AG04450 (cell line): ENCODE measurements around the gene BMERB1. TPM values are rescaled to one million over a fixed set of nuclear protein-coding genes. Genes with fewer than 3 reads are reported as not detected.
"Not testable (repeated sequence)": the region's sequence is repeated elsewhere in the genome, so short reads cannot be mapped to it uniquely, and the experiment has no call there.

Experiments
- CTCF ChIA-PET: fragments of 300-600, 350-600 bp; formaldehyde crosslinking; extraction: SDS; loops from one replicate; lab custom pipeline; 2022; ENCODE audit warnings: antibody characterized with exemption, inconsistent platforms; lab: Charles Lee
- POLR2A ChIA-PET: fragments of 350-600 bp; formaldehyde crosslinking; extraction: SDS; loops from one replicate; lab custom pipeline; 2021; ENCODE audit warnings: antibody characterized with exemption, inconsistent platforms; lab: Yijun Ruan, JAX
- DNase-seq: peaks from one replicate; pipeline ENCODE4 v3.0.0-alpha.2; 2011; ENCODE audit warnings: low read depth, low spot score
- H3K27ac ChIP-seq: one replicate; pipeline ENCODE4 v1.5.1; 2012; ENCODE audit warnings: low read depth, low read length, control low read depth
- H3K27me3 ChIP-seq: one replicate; pipeline ENCODE4 v1.6.0; 2012; ENCODE audit warnings: low read length; ENCODE audit not compliant: control insufficient read depth, insufficient read depth
- H3K4me3 ChIP-seq: 2 replicates; pipeline ENCODE4 v1.5.1; 2011; ENCODE audit warnings: mild to moderate bottlenecking, low read depth, low read length, control low read depth
- H3K9me3 ChIP-seq: 2 replicates; pipeline ENCODE4 v1.5.1; 2012; ENCODE audit warnings: low read length; ENCODE audit not compliant: control insufficient read depth, insufficient read depth
- polyA plus RNA-seq: library from polyadenylated mRNA; depleted of rRNA; stranded (reverse); fragments of >200 nt; gene quantifications from 2 replicates; pipeline ENCODE4 v1.2.3, GENCODE V29; 2011
- TF ChIP-seq, protein P1 (sequence below): IDR thresholded peaks from 2 replicates; pipeline ENCODE4 v1.5.1; 2011; ENCODE audit warnings: low read depth, low read length, control low read depth, inconsistent platforms

The BMERB1 gene
- polyA plus RNA-seq, 1 experiment = 43.9 TPM

DNA sequence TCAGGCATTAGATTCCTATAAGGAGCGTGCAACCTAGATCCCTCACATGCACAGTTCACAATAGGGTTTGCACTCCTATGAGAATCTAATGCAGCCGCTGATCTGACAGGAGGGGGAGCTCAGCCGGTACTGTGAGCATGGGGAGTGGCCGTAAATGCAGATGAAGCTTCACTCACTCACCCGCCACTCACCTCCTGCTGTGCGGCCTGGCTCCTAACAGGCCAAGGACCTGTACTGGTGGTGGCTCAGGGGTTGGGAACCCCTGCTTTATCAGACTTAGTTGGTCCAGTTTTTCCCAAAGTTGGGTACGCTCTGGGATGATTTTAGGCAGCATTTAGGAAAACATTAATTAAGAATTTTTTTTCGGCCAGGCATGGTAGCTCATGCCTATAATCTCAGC, 104.8 kb downstream of the BMERB1 start:
- ChIA-PET POLR2A (no interaction called here), CTCF (no interaction called here)

DNA sequence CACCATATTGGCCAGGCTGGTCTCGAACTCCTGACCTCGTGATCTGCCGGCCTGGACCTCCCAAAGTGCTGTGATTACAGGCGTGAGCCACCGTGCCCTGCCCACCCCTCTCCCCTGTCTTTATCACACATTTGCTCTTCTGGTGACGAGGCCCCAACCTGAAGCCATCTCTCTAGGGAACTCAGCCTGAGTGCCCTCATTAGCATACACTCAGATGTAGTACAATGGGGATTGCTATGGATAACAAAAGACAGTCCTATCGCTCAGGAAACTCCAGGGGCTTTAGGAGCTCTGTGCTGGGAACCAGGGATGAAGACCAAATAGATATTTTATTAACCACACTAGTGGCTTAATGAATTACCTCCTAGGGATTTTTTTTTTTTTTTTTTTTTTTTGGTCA, 107.9 kb downstream of the BMERB1 start:
- H3K4me3 ChIP-seq = no peak overlapping the region
- CTCF ChIA-PET = no interaction called here

More for the DNA sequence above, 104.8 kb downstream of the BMERB1 start:
- H3K9me3 ChIP-seq = peaks cover 11% of the 10 kb centered on the region
- H3K27ac ChIP-seq = no peak overlapping the region
- H3K4me3 ChIP-seq = no peak overlapping the region
- TF ChIP-seq, protein P1, sequence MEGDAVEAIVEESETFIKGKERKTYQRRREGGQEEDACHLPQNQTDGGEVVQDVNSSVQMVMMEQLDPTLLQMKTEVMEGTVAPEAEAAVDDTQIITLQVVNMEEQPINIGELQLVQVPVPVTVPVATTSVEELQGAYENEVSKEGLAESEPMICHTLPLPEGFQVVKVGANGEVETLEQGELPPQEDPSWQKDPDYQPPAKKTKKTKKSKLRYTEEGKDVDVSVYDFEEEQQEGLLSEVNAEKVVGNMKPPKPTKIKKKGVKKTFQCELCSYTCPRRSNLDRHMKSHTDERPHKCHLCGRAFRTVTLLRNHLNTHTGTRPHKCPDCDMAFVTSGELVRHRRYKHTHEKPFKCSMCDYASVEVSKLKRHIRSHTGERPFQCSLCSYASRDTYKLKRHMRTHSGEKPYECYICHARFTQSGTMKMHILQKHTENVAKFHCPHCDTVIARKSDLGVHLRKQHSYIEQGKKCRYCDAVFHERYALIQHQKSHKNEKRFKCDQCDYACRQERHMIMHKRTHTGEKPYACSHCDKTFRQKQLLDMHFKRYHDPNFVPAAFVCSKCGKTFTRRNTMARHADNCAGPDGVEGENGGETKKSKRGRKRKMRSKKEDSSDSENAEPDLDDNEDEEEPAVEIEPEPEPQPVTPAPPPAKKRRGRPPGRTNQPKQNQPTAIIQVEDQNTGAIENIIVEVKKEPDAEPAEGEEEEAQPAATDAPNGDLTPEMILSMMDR = no peak
- DNase-seq = no peak
- no peaks in the 10 kb centered on the region for H3K27me3 ChIP-seq

DNA sequence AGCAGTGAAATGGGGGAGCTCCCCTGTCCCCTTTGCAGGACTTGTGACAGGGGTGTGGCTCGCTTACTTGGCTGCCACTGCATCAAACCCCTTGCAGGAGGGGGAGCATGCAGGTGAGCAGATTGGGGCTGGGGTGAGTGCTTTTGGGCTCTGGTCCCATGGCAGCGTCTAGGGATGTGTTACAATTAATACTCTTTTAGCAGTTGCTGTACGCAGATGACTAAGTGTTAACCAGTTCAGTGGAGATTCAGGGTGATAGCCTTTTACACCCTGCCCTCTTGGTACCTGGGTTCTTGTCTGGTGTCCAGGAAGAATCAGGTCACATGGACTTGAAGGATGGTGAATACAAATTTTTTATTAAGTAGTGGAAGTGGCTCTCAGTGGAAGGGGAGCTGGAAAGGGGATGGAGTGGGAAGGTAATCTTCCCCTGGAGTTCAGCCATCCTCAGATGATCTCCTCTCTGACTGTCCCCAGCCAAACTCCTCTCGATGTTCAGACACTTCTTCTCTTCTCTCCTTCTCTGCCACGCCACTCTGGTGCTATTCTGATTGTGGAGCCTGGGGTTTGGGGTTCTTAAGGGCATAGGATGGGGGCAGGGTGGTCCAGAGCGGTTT, 108.5 kb downstream of the BMERB1 start:
- TF ChIP-seq, protein P1 = no peak
- Histone ChIP-seq H3K27ac (no peak overlapping the region), H3K27me3 (no peaks in the 10 kb centered on the region), H3K9me3 (peaks cover 11% of the 10 kb centered on the region), H3K4me3 (no peak overlapping the region)
- POLR2A ChIA-PET = interaction anchor here (0.6 kb wide), 1 partner anchor 70 kb away, joined by 4 read pairs; no protein-coding TSS in a partner anchor
- DNase-seq = no peak
- CTCF ChIA-PET = interaction anchor here (1.1 kb wide), 1 partner anchor 115 kb away, joined by 4 read pairs; no protein-coding TSS in a partner anchor

More for the DNA sequence above, 107.9 kb downstream of the BMERB1 start:
- DNase-seq = no peak
- H3K27ac ChIP-seq = no peak overlapping the region
- TF ChIP-seq, protein P1 = no peak
- peaks cover 11% of the 10 kb centered on the region for H3K9me3 ChIP-seq
- POLR2A ChIA-PET = interaction anchor here (0.6 kb wide), 1 partner anchor 69 kb away, joined by 4 read pairs; no protein-coding TSS in a partner anchor
- no peaks in the 10 kb centered on the region for H3K27me3 ChIP-seq

DNA sequence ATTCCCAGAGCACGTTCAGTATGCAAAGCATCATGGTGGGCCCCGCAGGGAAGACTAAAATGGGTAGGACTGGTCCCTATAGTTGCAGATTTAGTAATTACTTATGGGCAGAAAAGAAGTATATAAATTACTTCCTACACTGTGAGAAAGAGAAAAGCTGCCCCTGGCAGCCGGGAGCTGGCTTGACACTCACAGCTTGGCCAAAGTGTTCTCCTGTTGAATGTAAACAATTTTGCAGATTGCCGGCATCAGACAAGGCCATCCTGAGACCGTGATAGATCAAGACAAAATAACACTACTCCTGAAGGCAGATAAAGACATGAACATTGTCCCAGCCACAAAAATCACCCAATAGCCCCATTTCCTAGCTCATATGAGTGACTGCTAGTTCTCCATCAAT, 110.0 kb downstream of the BMERB1 start:
- TF ChIP-seq, protein P1 = no peak
- Histone ChIP-seq H3K9me3 (peaks cover 11% of the 10 kb centered on the region), H3K4me3 (no peak overlapping the region), H3K27ac (no peak overlapping the region), H3K27me3 (no peaks in the 10 kb centered on the region)
- ChIA-PET POLR2A (no interaction called here), CTCF (no interaction called here)
- no peak for DNase-seq

DNA sequence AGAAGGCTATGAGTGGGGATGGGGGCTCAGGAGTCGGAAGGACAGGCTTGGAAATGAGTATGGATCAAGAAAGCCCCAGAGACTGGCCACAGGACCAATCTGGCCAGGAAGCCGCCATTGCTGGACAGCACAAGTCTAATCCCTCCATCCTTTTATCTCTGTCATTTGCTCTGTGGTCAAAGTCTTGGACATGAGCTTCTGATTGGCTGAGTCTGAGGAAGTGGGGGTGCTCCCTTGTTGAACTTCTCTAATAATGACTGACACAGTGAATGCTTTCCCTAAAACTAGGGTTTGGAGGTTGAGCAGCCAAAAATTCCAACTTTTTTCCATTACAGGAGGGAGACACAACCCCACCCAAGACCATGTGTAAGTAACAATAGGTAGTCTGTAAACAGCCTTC, 111.2 kb downstream of the BMERB1 start:
- TF ChIP-seq, protein P1 = no peak
- no peak overlapping the region for H3K4me3 ChIP-seq
- peaks cover 11% of the 10 kb centered on the region for H3K9me3 ChIP-seq
- no peak for DNase-seq
- CTCF ChIA-PET = no interaction called here
- POLR2A ChIA-PET = no interaction called here
- H3K27me3 ChIP-seq = no peaks in the 10 kb centered on the region
- no peak overlapping the region for H3K27ac ChIP-seq

DNA sequence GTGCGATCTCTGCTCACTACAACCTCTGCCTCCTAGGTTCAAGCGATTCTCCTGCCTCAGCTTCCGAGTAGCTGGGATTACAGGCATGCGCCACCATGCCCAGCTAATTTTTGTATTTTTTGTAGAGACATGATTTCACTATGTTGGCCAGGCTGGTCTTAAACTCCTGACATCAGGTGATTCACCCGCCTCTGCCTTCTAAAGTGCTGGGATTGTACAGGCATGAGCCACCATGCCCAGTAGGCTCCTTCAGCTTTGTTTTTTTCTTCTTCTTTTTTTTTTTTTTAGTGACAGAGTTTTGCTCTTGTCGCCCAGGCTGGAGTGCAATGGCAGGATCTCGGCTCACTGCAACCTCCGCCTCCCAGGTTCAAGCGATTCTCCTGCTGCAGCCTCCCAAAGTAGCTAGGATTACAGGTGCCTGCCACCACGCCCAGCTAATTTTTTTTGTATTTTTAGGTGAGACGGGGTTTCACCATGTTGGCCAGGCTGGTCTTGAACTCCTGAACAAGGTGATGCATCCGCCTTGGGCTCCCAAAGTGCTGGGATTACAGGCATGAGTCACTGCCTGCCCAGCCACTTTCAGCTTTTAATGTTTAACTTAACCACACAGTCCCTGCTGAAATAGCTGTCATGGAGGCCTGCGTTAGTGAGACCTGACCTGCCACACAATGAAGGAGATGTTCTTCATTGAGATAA, 112.8 kb downstream of the BMERB1 start:
- not testable (repeated sequence) for H3K4me3 ChIP-seq

More for the DNA sequence above, 112.8 kb downstream of the BMERB1 start:
- POLR2A ChIA-PET = interaction anchor here (0.6 kb wide), 2 partner anchors 24 to 37 kb away, joined by 4 to 5 read pairs; no protein-coding TSS in a partner anchor
- CTCF ChIA-PET, H3K27ac ChIP-seq, H3K27me3 ChIP-seq, DNase-seq: not testable (repeated sequence)
- peaks cover 11% of the 10 kb centered on the region for H3K9me3 ChIP-seq
